CD4-positive, alpha-beta T cell treated with Interleukin-1 beta for 1 hour (primary cell): ENCODE results near the gene SHH.
A peak's percentile ranks its signal among the peaks of the same experiment; 100 is the strongest.

Source experiments
- DNase-seq, 2 donors: peaks; one replicate each; pipeline ENCODE4 v3.0.0-alpha.2; 2020 to 2022

The SHH gene

DNA sequence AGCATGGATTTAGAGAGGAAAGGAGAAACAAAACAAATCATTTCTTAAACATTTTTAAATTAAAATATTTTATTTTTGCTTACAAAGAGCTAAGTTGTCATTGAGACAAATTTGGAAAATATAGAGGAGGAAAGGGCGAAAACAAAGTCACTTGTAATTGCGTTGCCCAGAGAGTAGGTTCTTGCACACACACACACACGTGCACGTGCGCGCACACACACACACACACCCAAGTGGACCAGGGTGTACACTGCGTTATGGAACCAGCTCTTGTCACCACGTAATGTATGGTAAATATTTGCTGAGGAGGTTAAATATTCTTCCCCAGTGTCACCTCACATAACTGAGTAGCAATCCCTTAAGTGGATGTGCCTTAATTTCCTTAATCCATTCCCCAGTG, 21.6 kb downstream of the SHH start:
- no peak for DNase-seq

DNA sequence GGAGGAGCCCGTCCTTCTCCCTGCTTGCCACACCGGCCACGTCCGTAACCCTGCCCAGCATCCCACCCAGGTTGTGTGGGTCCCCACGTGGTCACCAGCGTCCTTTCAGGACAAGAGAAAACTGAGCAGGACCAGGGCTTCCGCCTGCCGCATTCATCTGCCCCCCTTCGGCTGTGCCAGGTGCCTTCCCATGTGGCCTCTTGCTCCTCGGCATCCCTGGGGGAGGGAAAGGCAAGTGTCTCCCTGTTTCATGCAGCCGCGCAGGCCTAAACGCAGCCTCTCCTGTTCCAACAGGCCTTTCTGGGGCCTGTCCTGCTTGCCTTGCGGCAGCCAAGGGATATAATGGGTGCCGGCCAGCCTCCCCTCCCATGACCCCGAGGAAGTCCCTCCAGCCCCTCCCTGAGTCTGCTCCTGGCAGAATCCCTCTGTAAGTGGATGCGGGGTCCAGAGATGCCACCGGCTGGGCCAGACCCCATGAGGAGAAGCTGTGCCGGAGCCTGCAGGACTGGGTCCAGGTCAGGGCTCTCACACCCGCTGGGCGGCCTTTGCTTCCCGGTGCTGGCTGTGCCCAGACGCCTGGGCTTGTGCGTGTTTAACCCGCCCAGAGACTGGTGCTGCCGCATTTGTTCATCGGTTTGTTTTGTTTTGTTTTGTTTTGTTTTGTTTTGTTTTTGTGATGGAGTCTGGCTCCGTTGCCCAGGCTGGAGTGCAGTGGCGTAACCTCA, 23.1 kb downstream of the SHH start:
- no peak for DNase-seq

DNA sequence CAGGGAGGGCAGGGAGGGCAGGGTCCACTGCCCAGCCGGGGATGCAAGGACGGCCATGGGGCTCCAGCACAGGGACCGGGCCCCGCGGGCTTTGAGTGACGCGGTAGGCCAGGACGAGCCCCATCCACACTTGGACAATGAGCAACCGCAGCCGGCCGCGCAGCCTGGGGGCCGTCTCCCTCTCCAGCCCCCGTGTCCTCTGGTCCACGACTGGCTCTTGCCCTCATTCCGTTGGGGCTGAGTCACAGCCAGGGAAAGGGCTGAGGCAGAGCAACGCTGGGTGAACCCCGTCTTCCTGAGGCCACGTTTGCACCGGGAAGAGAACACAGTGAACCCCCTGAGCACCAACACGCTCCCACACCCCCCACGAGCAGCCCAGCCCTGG, 23.7 kb downstream of the SHH start:
- no peak for DNase-seq

DNA sequence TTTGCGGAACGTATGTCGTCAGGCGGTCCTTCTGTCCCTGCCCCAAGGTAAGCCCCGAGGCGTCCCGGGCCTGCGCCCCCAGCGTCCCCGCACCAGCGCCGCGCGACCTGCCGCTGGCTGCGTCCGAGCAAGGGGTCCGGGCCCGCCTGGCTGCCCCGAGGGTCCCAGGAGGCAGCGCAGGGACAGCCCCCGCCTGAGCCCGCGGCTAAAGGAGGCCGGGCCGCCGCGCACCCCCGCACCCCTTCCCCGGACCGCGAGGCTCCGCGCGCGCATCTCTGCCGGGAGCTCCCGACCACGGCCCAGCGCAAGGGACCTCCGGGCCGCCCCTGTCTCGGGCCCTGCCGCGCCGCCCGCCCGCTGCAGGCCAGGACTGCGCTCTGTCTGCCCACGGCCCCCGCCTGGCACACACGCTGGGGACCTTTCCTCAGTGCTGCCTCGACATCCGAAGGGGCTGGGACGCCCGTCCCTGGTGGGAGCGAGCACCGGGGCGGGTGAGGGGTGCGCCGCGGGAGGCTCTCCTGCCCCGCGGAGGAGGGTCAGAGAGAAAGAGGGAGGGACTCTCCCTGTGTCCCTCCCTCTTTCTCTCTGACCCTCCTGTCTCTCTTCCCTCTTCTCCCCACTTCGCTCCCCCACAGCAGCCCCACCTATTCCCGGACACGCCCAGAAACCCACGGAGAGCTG, 25.0 kb downstream of the SHH start:
- no peak for DNase-seq

DNA sequence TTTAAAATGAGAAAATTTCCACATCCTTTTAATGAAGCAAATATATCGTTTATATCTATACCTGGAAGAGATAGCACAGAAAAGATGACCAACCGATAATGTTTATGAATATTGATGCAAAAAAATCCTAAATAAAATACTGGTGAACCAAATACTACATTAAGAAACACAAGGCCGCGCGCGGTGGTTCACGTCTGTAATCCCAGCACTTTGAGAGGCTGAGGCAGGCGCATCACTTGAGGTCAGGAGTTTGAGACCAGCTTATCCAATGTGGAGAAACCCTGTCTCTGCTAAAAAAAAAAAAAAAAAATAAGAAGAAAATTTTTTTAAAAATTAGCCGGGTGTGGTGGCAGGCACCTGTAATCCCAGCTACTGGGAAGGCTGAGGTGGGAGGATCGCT, 25.8 kb downstream of the SHH start:
- no peak for DNase-seq

DNA sequence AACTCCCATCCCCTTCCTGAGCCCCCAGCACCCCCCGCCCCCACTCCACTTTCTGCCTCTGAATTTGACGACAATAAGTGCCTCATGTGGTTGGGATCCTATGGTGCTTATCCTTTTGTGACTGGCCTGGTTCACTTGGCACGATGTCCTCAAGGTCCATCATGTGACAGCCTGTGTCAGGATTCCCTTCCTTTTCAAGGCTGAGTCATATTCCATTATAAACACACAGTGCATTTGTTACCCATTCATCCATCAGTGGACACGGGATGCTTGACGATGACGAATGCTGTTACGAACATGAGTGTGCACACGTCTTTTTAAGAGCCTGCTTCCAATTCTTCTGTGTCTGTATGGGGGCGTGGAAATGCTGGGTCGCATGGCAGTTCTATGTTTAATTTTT, 26.7 kb downstream of the SHH start:
- DNase-seq, result no peak

DNA sequence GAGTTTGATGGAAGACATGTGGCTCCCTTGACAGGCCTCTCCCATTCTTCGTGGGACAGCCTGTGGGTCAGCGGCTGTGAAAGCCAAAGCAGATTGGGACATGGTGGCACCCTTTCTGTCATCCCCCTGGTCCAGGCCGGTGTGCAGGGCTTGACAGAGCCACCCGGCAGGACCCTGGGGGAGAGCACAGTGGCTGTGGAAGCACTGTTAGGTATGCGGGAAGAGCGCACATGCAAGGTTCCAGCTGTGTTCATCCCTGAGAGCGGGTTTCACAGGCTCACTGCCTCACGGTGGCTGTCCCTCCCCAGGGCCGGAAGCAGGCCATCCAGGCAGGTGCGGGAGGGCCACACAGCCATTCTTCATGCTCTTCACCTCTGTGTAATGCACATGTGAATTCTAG, 29.8 kb downstream of the SHH start:
- DNase-seq, result no peak

DNA sequence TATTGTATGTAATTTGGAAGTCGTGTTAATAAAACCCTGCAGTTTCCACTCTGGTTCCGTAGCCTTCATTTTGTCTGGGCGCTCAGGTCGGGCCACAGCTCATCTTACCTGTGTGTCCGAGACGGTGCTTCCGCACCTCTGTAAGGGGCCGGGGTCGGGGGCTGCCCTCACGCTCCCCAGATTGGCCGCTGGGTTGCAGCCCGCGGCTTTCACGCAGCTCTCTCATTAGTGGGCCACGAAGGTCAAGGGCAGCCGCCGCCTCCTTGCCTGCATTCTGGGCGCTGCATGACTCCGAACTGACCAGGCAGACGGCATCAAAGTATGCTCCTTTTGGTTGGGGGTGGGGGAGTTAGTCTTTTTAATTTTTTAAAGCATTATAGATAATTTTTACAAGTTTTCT, 30.8 kb downstream of the SHH start:
- no peak for DNase-seq

DNA sequence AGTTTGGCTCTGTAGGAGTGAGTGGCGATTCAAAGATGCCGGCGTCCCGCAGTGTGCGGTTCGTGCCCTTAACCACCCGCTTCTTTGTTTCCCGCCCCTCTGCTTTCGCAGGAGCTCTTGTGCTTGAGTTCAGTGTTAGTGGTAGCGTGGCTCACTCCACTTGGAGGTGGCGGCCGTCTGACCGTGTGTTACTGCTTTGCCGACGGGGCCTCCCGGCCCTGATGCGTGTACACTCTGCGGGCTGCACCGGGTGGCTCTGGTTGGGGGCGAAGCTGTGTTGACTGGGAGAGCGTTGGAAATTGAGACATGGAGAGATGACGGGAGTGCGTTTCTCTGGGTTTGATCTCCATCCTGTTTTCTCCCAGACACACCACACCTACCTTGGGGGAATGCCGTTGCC, 31.4 kb downstream of the SHH start:
- no peak for DNase-seq

DNA sequence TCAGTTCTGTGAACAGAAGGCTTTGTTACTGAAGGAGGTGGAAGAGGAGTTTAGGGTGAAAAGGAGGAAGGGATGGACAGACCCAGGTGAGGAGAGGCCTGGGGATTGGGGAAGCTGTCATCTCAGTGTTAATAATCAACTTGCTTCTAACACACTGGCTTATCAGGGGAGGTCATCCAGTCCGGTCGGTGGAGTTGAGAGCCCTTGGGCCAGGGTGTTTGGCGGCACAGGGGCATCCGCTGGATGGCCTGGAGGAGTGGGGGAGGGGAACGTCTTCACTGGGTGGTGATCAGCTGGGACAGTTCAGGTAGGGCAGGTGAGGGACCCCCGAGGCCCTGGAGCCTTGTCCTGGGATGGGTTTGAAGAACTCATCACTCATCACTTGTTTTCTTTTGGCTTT, 33.9 kb downstream of the SHH start:
- no peak for DNase-seq

DNA sequence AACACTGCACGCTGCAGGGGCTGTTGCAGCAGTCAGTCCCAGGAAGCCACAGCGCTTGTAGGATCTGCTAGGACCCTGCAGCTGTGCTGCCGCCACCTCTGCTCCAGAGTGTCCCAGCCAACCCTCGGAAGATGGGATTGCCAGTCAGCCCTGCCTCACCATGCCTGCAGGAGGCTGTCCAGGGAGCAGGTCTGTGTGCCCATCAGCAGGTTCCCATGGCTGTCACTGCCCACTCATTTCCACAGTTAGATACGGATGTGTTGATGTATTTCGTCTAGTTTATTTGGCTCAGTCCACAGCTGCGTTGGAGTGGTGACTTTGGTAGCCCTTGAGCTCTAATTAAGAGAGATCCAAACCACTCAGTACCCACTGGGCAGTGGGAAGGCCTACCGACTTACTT, 35.7 kb downstream of the SHH start:
- DNase-seq, result no peak

DNA sequence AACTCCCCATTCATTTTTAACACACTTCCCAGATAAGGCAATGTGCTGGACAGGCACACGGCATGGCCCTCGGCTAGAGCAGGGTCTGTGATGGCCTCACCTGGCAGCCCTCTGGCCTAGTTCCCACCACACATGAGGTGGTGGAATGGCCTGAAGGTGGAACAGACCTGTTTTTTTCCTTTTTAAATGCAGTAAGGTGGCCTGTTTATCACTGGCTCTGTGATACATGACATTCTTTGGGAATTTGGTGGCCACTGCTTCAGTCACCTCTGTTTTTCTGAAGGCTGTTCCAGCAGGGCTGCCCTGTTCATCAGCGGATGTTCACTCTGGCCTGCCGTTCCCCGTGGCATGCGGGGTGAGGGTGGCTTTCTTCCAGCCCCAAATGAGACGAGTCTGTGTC, 36.6 kb downstream of the SHH start:
- DNase-seq, result no peak

DNA sequence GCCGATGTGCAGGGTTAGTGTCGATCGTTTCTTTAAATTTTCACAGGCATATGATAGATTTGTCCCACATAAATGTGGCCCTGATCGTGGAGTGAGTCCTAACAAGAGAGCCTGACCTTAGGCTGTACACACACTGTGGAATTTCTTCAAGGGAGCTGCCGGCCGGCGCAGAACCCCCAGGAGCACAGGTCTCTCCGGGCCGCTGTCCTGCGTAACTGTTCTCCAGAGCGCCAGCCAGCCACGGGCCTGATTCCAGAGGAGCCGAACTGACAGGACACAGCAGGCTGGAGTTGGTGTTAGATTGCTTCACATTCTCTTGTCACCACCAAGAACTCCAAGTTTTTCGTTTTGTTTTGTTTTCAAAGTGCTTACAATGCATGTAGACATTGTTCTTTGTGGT, 37.3 kb downstream of the SHH start:
- no peak for DNase-seq

DNA sequence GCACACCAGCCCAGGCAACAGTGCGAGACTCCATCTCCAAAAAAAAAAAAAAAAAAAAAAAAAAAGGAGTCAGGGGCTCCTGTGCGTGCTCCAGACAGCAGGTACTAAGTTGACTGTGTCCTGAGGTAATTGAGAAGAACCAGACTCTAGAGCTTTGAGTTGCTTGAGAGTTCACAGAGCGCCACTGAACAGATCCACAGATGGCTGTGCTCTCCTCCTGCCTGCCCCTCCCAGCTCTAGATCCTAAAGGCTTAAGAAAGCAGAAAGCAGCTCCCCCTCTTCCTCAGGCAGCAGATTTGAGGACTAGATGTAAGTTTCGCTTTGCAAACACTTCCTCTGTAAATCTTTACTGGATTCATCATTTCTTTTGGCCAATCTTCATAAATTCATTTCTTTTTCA, 38.7 kb downstream of the SHH start:
- no peak for DNase-seq

DNA sequence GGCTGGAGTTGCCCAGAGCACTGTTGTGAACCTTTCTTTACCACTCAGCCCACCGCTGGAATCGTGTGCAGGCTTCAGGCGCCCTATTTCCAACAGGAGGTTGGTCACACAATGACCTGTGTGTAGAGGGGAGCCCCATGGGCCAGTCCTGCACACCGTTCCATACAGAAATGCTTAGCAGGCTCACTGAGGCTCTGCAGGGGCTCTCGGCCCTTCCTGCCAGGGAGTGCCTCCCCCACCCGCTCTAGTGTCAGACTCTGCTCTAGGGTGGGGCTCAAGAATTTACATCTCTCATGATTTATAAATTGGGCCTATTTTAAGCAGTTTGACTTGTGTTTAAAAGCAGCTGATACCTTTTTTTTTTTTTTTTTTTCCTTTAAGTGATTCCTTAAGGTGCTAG, 42.0 kb downstream of the SHH start:
- no peak for DNase-seq

DNA sequence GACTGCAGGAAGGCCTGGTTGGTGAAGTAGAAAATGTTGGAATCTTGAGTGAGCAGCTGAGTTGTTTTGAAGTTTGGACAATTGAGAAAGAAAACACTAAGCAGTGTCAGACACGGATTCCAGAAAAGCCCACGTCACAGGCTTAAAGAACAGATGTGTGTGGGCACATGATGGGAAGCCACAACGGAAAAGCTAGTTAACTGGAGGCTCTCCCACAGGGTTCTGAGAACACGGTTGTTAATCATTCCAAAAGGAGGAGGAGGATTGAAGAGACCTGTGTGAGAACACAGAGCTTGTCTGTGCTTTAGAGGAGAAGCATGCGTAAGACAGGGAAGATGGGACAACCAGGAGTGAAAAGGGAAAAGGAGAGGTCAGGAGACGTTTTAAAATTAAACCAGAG, 42.6 kb downstream of the SHH start:
- no peak for DNase-seq

DNA sequence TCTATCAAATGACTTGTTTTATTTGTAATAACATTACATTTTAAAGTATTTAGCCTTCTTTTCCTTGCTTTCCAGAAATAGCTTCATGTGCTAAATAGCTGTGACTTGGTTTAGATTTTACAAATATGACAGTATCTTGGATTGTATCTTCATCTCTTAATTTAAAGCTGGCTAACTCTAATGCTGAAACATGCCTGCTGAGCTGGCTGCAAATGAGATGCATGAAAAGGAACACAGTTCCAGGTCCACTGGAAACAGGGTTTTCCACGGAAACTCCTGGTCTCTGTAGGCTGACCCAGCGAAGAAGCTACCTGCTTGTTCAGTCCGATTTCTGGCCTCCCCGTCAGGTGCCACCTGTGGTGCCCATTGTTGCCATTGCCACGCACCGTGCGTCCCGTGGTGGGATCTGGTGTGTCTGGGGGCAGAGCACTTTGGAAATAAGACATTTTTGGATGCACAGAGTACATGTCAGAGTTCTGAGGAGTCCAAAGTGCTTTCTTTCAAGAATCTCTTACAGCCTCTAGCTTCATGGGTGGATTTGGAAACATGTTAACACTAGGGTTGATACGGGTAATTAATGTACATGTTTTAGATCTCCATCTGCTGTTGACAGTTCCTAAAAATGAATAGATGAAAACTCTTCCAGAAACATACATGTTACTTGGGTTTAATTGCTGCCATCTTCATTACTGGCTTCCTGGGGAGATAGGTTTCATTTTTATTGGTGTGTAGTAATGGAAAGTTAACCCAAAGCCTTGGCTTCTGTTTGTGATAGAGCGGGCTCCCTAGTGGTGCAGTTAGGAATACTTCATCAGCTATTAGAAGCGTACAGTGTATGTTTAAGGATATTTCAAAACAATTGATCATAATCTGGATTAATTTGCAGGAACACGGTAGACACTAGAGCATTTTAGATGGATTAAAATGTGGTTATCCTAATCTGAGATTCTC, 45.0 kb downstream of the SHH start:
- DNase-seq, result no peak

DNA sequence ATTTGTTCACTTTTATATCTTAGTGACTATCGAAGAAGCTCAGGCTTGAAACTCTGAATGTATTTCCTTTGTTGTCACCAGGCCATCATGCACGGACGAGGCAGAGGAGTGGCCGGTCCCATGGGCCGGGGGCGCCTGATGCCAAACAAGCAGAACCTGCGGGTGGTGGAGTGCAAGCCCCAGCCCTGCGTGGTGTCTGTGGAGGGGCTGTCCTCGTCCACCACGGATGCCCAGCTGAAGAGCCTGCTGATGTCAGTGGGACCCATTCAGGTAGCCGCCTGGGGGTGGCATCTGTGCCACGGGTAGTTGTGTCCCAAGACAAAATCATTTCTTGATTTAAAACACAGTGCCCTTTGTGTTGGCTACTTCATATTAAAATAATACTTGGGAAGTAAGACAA, 45.9 kb downstream of the SHH start:
- DNase-seq, result no peak

DNA sequence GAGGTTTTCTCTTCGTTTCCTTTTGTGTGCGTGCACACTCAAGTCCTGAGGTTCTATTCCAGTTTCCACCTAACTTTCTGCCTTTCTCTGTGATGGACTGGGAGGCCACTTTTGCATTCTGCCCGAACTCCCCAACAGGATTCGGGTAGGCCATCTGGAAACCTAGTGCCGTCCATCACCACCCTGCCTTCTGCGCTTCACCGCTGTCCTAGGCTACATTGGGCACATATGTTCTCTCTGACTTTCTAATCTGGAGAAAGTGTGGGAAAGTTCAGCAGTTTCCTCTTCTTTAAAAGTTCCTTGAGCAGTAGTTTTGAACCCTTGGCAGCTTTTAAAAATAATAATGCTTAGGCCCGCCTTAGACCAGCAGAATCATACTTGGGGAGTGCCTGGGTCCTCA, 46.8 kb downstream of the SHH start:
- DNase-seq, result no peak

DNA sequence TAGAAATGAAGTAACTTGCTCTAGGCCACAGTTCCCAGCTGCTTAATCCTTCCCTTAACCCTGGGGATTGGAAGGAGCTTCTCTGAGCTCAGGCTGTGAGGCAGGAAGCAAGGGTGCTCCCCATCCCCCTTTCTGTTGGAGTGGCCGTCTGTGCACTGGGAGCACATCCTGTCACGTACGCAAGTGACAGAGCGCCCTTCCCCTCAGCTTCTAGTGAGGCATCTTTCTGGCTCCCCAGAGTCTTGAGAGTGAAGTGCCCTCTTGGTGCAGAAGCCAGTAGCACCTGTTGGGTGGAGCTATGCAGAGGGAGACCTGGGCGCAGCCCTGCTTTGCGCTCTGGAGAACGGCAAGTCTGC, 47.8 kb downstream of the SHH start:
- DNase-seq, result peak; percentile 17 to 20

DNA sequence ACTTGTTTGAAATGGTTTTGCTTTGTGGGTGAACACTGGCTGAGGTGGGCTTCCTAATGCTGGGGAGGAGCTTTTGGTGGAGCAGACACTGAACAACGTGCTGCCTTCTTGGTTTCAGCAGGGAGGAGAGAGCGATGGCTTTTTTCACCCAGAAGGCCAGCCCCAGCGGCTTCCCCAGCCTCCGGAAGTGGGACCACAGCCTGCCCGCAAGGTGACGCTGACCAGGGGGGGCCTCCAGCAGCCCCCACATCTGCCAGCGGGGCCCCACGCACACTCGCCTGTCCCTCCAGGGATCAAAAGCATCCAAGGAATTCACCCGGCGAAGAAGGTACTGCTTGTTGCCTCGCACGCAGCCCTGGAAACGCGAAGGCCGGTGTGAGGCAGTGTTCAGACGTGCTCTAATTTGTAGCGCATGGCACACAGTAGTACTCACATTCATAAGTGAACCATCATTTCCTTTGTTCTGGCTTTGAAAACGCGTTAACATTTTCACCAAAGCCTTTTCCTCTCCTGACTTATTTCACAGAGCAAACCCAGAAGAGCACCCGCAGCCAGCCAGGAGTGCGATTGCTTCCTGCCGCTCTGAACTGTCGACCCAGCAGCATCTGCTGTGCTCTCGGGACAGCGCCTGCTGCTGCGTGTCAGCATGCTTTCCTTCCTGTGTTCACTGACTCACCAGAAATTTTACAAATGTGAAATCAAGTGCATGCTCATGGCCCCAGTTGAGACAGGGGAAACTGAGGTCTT, 48.4 kb downstream of the SHH start:
- peak; percentile 45 to 49 for DNase-seq

DNA sequence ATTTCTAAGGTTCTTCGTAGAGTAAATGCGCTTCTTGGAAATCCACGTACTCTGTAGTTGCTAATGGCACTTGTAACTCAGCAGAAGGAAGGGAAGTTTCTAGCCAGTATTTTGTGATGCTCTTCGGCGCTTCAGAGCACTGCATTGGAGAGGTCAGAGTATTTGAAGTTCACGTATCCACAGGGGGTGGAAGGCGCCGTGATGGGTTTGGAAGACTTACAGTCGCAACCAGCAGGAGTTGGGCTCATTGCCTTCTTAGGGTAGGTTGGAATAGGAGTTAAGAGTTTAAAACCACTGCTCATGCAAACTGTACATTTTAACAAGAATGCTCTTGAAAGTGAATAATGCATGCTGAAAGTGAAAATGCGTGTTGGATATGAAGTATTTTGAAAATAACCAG, 49.1 kb downstream of the SHH start:
- no peak for DNase-seq

DNA sequence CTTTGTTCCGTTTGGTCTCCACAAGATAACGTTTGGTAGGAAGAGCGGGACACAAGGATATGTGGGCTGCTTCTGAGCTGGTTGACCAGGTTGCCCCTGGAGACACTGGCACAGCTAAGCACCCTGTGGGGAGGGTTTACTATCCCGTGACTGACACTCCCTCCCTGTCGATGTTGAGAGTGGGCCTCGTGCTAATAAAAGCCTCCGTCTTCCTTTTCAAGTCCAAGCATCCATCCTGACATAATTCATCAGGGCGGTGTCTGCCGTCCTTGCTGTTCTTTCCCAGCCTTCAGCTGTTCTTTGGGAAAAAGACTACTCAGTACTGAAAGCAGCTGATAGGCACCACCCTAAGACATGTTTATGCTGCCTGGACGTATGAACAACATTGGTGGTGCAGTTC, 49.6 kb downstream of the SHH start:
- DNase-seq, result no peak
